GM20000 (cell line): ENCODE data around the gene LAMC2.

Source experiments
- DNase-seq: peaks from one replicate; pipeline ENCODE4 v3.0.0; 2012; ENCODE audit warnings: low spot score
- TF ChIP-seq, protein P1 (sequence below): IDR thresholded peaks from 2 replicates; pipeline ENCODE4 v1.5.1; 2012; ENCODE audit warnings: mild to moderate bottlenecking, control low read depth; ENCODE audit errors: extremely low read depth, missing control alignments

LAMC2 gene

DNA sequence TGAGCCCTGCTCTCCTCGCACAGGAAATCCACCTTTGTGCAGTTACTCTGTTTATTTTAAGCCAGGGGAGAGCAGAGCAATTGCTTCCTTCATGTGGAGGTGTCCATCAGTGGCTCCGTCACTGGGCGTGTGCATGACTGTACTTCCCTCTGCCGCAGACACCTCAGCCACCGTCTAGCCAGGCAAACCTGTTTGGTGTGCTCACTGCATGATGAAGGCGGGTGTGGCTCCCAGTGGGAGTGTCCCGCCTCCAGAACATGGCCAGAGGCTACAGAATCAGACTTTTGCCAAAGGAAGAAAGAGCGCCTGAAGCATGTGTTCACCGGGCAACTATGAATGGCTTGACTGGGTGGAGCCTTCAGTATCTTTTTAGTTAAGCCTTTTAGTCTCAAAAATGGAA, 26.1 kb upstream of the LAMC2 start:
- DNase-seq = no peak
- TF ChIP-seq, protein P1, sequence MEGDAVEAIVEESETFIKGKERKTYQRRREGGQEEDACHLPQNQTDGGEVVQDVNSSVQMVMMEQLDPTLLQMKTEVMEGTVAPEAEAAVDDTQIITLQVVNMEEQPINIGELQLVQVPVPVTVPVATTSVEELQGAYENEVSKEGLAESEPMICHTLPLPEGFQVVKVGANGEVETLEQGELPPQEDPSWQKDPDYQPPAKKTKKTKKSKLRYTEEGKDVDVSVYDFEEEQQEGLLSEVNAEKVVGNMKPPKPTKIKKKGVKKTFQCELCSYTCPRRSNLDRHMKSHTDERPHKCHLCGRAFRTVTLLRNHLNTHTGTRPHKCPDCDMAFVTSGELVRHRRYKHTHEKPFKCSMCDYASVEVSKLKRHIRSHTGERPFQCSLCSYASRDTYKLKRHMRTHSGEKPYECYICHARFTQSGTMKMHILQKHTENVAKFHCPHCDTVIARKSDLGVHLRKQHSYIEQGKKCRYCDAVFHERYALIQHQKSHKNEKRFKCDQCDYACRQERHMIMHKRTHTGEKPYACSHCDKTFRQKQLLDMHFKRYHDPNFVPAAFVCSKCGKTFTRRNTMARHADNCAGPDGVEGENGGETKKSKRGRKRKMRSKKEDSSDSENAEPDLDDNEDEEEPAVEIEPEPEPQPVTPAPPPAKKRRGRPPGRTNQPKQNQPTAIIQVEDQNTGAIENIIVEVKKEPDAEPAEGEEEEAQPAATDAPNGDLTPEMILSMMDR = no peak

DNA sequence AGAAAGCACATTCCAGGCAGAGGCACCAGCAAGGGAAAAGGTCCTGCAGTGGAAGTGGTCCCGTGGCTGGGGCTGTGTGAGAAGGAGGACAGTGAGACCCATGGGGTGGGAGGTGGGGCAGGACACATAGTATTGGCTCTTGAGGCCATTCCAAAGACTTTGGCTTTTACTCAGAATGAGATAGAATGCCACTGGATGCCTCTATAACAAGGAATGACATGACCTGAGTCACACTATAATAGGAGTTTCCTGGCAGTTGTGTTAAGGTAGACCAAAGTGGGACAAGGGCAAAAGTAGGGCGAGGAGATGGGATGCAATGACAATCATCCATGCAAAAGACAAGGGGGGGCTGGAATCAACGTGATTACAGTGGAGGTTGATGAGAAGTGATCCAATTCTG, 24.7 kb upstream of the LAMC2 start:
- TF ChIP-seq, protein P1 = no peak
- no peak for DNase-seq

DNA sequence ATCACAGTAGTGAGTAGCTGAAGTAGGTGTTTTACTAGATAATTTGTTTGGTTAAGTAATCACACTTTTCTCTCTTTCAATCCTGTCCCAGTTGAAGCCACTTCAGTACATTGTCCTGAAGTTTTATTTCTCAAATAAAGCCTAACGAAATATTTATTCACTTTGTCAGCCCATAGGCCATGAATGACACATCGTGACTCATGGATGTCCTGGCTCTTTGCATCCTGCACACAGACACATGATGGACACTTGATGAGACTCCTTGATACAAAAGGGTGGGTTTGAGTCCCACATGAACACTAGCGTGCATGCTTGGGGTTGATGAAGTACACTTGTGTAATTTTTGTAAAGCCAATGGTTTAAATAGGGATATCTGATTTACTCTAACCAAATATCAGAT, 22.7 kb upstream of the LAMC2 start:
- TF ChIP-seq, protein P1 = no peak
- DNase-seq = no peak

DNA sequence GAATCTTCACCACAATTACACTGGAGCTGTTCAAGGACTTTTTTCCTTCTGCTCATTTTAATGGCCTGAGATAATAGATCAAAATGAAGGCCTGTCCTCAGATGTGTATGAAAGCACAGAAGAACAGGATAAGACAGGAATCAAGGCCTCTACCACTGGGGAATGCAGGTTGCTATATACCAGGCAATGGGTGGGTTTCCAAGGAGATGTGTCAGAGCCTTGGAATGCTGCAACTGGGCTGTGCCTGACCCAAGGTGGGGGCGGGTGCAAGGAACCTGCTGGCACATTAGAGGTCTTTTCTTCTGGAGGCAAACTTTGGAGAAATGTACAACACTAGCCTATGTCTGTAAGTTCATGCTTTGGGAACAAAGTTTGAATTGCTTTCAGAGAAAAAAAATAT, 21.7 kb upstream of the LAMC2 start:
- TF ChIP-seq, protein P1 = no peak
- DNase-seq = no peak

DNA sequence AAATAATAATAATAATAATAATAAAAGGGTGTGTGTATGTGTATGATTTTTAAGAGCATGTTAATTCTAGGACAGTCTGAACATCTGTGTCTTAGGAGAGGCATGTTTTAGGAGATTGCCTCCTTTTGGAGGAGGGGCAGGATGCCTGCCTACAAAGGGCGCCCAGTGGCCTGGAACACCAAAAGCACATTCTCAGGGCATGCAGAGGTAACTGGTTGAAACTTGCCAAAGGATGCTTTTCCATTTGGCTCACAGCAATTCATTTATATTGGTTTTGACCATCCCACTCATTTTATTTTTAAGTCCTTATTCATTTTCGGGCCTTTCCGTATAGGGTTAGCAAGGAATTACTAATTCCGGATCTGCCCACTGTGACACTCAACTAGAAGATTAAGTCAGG, 21.1 kb upstream of the LAMC2 start:
- no peak for DNase-seq
- TF ChIP-seq, protein P1 = no peak

DNA sequence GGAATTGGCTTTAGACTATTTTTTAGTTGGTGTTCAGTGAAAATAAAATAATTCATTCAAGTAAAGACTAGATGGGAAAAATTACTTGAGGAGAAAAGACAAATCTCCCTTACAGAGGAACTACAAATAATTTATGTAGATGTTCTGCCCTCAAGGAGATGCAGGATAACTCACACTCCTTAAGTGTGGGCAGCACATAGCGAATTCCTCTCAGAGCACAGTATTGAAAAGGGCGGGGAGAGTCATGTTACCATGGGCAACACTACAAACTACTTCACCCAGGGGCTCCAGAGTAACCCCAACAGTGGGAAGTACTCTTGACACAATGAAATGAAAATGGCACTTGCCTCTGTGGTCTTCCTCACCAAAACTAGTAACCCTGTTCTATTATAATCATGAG, 20.6 kb upstream of the LAMC2 start:
- TF ChIP-seq, protein P1 = no peak
- no peak for DNase-seq

DNA sequence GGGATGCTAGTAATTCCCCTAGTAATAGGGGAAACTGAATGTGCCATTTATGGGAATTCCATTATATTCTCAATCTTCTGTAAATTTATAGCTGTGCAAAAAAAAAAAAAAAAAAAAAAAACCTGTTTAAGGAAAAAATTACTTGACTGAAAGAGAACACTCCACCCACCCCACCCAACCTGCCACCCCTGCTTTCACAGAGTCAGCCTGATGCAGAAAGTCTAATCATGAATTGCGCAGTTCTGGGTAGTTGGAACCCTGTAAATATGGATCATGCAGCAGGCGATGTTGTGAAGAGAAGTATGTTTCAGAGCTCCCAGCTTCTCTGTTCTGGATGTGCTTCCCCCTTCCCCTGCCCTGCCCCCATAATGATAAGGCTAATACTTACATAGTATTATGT, 19.6 kb upstream of the LAMC2 start:
- DNase-seq = no peak
- TF ChIP-seq, protein P1 = no peak
